KBM-7 (cell line): Measurements from ENCODE around the gene SLC24A3.

Experiments
- DNase-seq: peaks from one replicate; pipeline ENCODE4 v3.0.0-alpha.2; 2015
- in situ Hi-C: fragments of 300-500 bp; cut with MboI; formaldehyde crosslinking; loops from 2 replicates; pipeline ENCODE4 v1.14.3; 2020; ENCODE audit warnings: low sequenced_read_pairs, low pct_unique_long_range_greater_than_20kb, mixed read lengths

The SLC24A3 gene

DNA sequence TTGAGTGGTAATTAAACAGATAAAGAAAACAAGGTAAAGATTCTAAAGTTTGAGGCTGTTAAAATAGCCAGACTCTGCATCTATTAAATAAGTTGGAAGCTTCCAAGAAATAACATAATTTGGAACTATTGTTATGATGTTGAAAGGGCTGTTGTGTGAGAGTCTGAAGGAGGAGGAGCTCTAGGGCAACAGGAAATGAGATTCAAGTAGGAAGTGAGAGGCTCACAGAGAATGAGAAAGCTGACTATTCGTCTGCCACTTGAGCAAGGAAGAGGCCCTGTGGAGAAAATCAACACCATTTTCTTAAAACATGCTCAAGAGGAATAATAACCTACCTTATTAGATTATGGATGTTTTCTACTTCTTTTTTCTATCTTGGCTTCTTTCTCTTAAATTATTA lies 185.2 kb downstream of the SLC24A3 start:
- in situ Hi-C loops: loop anchor here (25.0 kb wide), 1 partner anchor 110 kb away; no protein-coding TSS in a partner anchor
- DNase-seq: no peak

GRCh38 chr20:19401096-19401495 lies 188.7 kb downstream of the SLC24A3 start:
- DNase-seq: no peak
- in situ Hi-C loops: no loop called here

- in situ Hi-C loops: no loop called here
- DNase-seq: no peak
These were observed 191.1 kb downstream of the SLC24A3 start for GRCh38 chr20:19403549-19403948.

DNA sequence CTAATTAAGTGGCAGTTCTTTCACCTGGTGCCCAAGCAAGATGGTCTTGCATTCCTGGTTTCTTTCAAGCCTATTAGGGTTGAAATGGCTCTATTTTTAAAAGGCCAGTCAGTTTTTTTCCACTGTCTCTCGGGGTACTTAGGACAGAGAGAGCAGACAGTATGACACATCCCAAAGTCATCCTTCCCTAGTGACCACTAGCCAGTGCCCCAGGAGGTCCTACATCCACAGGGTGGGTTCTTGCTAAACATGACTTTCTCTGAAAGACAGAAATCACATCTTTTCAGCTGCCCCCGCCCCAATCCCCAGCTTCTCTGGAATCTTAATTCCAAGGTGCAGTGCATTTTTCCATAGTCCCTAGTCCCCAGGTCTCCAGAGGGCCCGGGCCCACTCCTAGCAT lies 192.4 kb downstream of the SLC24A3 start:
- in situ Hi-C loops: no loop called here
- no peak for DNase-seq

- DNase-seq: no peak
- in situ Hi-C loops: no loop called here
These were observed 193.5 kb downstream of the SLC24A3 start for GRCh38 chr20:19405958-19406357.

DNA sequence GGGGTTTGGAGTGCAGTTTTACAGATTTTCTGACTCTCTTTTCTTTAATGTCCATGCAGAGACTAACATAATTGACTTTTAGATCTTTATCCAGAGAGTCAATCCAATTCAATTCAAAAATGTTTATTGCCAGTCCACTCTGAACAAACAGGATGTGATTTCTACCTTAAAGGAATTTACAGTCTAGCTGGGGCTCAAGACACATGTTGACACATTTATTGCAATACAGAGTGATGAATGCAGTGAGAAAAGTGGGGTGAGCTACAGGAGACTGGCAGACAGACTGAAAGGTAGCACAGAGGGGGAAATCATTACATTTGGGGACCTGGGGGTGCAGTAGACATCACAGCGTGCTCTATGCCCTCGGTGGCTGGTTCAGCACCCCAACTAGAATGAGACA lies 193.9 kb downstream of the SLC24A3 start:
- in situ Hi-C loops: no loop called here

DNA sequence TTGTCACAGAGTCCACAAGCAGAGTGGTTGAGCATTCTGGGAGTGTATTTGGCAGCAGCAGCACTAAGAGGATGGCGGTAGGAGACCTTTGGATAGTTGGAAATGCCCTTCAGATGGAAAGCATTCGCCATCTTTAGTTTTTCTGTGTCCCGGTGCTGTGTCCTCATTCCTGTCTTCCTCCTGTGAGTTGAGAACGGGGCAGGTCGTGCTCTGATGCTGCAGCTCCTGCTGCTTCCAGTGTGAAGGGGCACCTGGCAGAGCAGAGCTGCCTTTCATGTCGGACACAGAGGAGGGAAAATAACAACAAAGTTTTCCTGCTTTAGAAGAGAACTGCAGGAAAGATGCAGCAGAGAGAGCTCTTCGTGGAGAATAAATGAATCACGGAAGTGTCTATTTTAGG lies 194.8 kb downstream of the SLC24A3 start:
- in situ Hi-C loops: no loop called here
- no peak for DNase-seq

More for the DNA sequence above, 193.9 kb downstream of the SLC24A3 start:
- no peak for DNase-seq

GRCh38 chr20:19407736-19408135 lies 195.3 kb downstream of the SLC24A3 start:
- DNase-seq: no peak

DNA sequence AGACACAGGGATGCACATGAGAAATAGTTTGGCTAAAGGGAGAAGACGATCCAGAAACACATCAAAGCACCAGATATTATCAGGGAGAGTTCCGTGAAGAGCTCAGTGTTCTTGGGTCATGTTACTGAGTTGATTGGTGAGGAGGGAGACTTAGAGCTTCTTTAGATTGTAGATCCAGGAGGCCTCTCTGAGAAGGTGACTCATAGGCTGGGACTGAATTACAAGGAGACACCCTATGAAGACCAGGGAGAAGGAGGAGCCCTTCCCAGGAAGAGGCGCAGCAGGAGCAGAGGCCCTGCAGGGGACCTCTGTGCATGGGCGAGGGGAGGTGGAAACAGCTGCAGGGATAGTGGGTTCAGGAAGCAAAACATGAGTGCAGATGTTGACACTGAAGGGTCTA lies 196.5 kb downstream of the SLC24A3 start:
- in situ Hi-C loops: no loop called here
- no peak for DNase-seq

More at GRCh38 chr20:19407736-19408135, 195.3 kb downstream of the SLC24A3 start:
- in situ Hi-C loops: no loop called here

- in situ Hi-C loops: no loop called here
- DNase-seq: no peak
These were observed 199.4 kb downstream of the SLC24A3 start for GRCh38 chr20:19411811-19412210.

- in situ Hi-C loops: no loop called here
- DNase-seq: no peak
These were observed 199.8 kb downstream of the SLC24A3 start for GRCh38 chr20:19412254-19412653.

GRCh38 chr20:19414600-19414999 lies 202.2 kb downstream of the SLC24A3 start:
- no peak for DNase-seq
- in situ Hi-C loops: no loop called here

GRCh38 chr20:19415786-19416185 lies 203.3 kb downstream of the SLC24A3 start:
- in situ Hi-C loops: no loop called here
- no peak for DNase-seq

GRCh38 chr20:19416627-19417026 lies 204.2 kb downstream of the SLC24A3 start:
- in situ Hi-C loops: no loop called here
- DNase-seq: no peak

GRCh38 chr20:19419396-19419795 lies 207.0 kb downstream of the SLC24A3 start:
- DNase-seq: no peak
- in situ Hi-C loops: no loop called here

DNA sequence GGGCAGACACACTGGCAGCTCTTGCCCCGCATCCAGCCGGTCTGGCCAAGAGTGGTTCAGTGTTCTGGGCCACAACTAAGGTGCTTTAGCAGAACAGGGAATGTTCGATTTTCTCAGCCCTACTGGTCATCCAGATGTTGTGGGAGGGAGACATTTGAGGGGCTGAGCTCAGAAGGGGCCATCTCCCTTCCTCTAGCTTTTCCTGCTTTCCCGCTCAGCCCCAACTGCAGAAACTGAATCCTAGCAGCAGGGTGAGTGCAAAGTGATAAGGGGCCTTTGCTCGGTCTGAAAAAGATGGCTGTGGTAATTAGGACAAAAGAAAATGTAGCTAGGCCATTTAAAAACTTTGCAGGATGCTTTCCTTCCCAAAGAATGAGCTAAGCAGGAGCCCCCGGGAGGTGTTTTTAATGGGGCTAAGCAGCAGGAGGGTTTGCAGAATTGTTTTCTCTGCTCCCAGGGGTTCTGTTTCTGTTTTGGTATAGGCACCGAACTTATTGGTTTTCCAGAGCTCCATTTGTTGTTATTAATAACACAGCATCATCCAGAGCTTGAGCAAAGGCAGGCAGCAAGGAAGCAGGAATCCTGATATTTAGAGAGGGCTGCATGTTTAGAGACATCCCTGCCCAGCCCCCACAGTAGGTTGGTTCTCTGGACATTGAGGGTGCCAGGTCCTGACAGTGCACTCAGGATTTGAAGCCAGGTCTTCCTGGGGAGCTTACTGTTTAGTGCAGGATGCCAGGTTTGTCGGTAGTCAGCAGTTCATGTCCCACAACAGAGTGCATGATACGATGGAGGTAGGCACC lies 210.9 kb downstream of the SLC24A3 start:
- in situ Hi-C loops: no loop called here
- DNase-seq: no peak

DNA sequence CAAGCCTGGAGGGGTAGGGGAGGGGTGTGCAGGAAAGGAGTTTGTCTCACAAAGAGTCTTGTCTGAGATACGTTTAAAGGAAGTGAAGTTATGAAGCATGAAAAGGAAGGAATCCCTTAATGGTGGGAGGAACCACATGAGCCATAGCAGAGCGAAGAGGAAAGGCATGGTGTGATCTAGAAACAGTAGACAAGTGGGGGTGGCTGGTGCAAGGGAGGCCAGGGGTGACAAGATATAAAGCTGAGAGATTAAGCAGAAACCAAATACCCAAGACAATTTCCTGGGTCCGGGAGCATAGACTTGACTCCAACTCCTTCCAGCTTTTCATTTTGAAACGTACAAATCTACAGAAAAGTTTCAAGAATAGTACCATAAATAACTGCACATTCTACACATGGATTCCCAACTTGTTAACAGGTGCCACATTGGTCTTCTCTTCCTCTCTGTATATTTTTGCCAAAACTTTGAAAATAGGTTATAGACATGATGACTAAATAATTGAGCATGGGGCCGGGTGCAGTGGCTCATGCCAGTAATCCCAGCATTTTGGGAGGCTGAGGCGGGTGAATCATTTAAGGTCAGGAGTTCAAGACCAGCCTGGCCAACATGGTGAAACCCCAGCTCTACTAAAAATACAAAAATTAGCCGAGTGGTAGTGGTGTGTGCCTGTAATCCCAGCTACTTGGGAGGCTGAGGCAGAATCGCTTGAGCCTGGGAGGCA lies 211.6 kb downstream of the SLC24A3 start:
- no peak for DNase-seq
- in situ Hi-C loops: no loop called here

DNA sequence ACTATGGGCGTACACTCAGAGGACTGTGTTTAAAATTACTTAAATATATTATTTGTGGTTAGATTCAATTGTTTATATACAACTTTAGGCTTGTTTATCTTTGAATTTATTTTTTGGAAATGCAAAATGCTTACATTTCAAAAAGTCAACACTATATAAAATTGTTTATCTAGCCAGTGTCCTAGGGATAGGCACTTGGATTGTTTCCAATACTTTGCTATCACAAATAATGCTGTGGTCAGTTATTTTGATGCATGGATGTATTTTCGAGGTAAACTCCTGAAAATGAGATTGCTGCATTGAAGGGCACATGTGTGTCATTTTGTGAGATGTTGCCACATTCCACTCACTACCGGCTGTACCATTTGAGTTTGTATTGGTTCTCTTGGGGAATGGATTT lies 213.9 kb downstream of the SLC24A3 start:
- in situ Hi-C loops: no loop called here

GRCh38 chr20:19427480-19427879 lies 215.0 kb downstream of the SLC24A3 start:
- no peak for DNase-seq
- in situ Hi-C loops: no loop called here

More for the DNA sequence above, 213.9 kb downstream of the SLC24A3 start:
- no peak for DNase-seq

DNA sequence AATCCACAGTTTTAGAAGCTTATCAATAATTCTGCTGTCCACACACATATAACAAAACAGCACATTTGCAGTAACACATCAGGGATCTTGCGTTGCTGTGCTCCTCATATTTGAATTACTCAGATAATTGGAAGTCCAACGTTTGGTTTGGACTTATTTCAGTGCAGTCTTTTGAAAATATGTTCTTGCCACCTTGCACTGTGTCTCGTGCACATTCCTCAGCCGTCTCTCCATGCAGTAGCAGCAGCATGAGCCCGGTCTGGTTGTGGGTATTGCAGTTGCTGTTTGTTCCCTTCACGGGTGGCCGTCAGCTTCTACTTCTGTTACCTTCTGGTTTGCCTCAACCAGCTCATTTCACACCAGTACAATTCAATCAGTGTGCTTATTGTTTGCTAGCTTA lies 215.5 kb downstream of the SLC24A3 start:
- no peak for DNase-seq
- in situ Hi-C loops: no loop called here
